Caco-2 (cell line): ENCODE results near the gene TNP1. TPM values are rescaled to one million over a fixed set of nuclear protein-coding genes. Genes with fewer than 3 reads are reported as not detected.

Experiments
- BruUV-seq: library from RNA; stranded (reverse); fragments of 400-500 nt; replicated peaks from 2 replicates; lab custom pipeline; 2021; lab: Mats Ljungman, UMichigan
- CTCF ChIA-PET: fragments of 300-600 bp; sonication (Branson Sonifier 250); formaldehyde crosslinking; loops from one replicate; lab custom pipeline; 2022; ENCODE audit warnings: antibody characterized with exemption; lab: Charles Lee
- POLR2A ChIA-PET: fragments of 300-600 bp; sonication (Branson Sonifier 250); formaldehyde crosslinking; loops from one replicate; lab custom pipeline; 2022; ENCODE audit warnings: antibody characterized with exemption; lab: Charles Lee
- DNase-seq, 2 experiments: peaks; one replicate each; pipeline versions ENCODE4 v3.0.0 to v3.0.0-alpha.2; 2020 to 2022
- H3K27me3 ChIP-seq: replicated peaks from 2 replicates; pipeline ENCODE4 v1.6.0; 2011; ENCODE audit warnings: low read length; ENCODE audit not compliant: control insufficient read depth, insufficient read depth
- H3K36me3 ChIP-seq: 2 replicates; pipeline ENCODE4 v1.5.1; 2011; ENCODE audit warnings: low read length; ENCODE audit not compliant: control insufficient read depth, insufficient read depth
- H3K4me1 ChIP-seq: fragments of 250-450 bp; sonication (Bioruptor Pico); 2 replicates; pipeline ENCODE4 v1.5.1; 2020; ENCODE audit warnings: mild to moderate bottlenecking
- H3K4me3 ChIP-seq: 2 replicates; pipeline ENCODE4 v1.5.1; 2011; ENCODE audit warnings: low read depth, mild to moderate bottlenecking, control low read depth, low read length
- H3K9me3 ChIP-seq: fragments of 250-450 bp; sonication (Bioruptor Pico); 2 replicates; pipeline ENCODE4 v1.5.1; 2020; ENCODE audit warnings: mild to moderate bottlenecking, moderate library complexity
- H3K27ac Mint-ChIP-seq: one replicate; pipeline ENCODE4 v1.8.0; 2022; ENCODE audit warnings: mixed read lengths; ENCODE audit not compliant: unreplicated experiment
- H3K27me3 Mint-ChIP-seq: one replicate; pipeline ENCODE4 v1.8.0; 2022; ENCODE audit warnings: mixed read lengths; ENCODE audit not compliant: insufficient read depth, unreplicated experiment
- H3K36me3 Mint-ChIP-seq: one replicate; pipeline ENCODE4 v1.8.0; 2022; ENCODE audit warnings: mild to moderate bottlenecking, mixed read lengths; ENCODE audit not compliant: insufficient read depth, unreplicated experiment
- H3K4me1 Mint-ChIP-seq: one replicate; pipeline ENCODE4 v1.8.0; 2022; ENCODE audit warnings: low read depth, mixed read lengths; ENCODE audit not compliant: unreplicated experiment
- H3K4me3 Mint-ChIP-seq: one replicate; pipeline ENCODE4 v1.8.0; 2022; ENCODE audit warnings: mild to moderate bottlenecking, moderate library complexity, mixed read lengths; ENCODE audit not compliant: unreplicated experiment
- H3K9me3 Mint-ChIP-seq: one replicate; pipeline ENCODE4 v1.8.0; 2022; ENCODE audit warnings: mixed read lengths; ENCODE audit not compliant: unreplicated experiment
- intact Hi-C: fragments of 100-400 bp; cut with micrococcal nuclease; formaldehyde crosslinking; loops from one replicate; pipeline ENCODE4 v1.10.0; 2022; ENCODE audit not compliant: unreplicated experiment
- total RNA-seq: library from RNA; stranded (reverse); gene quantifications from 2 replicates; pipeline ENCODE4 v1.2.3, GENCODE V29; 2022
- TF ChIP-seq, protein P1 (sequence below), 2 experiments: fragments of 200-600 bp in 1 of 2; IDR thresholded peaks; 1 replicate in 1 of 2; 2 replicates in 1 of 2; pipeline versions ENCODE4 v1.5.1 to v1.8.0; 2011 to 2022; ENCODE audit warnings: antibody characterized with exemption in 1 of 2, control low read depth in 1 of 2, inconsistent platforms in 1 of 2, low read depth in 1 of 2, low read length in 1 of 2, mild to moderate bottlenecking in 1 of 2, moderate library complexity in 1 of 2; ENCODE audit not compliant: insufficient read depth in 1 of 2, severe bottlenecking in 1 of 2, unreplicated experiment in 1 of 2

The TNP1 gene
- total RNA-seq, 1 experiment from 2014 or later: not detected

DNA sequence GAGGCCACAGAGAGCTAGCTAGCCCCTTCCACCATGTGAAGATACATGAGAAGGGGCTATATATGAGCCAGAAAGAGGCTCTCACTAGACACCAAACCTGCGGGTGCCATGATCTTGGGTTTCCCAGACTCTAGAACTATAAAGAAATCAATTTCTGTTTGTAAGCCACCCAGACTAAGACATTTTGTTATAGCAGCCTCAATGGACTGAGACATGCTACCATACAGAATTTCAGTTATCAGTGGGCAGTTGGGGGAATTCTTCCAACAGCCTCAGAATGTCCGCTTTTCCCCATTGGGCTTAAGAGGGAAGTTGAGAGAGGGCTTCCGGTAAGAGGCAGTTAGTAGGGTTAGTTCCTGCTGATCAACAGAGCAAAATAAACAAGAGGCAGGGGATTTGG, 39.2 kb downstream of the TNP1 start:
- Histone ChIP-seq H3K4me3 (no peak overlapping the region), H3K36me3 (no peaks in the 10 kb centered on the region), H3K27me3 (no peaks in the 10 kb centered on the region; the same call in 1 of the 2 replicates), H3K4me1 (no peaks in the 10 kb centered on the region), H3K9me3 (no peaks in the 10 kb centered on the region)
- ChIA-PET CTCF (no interaction called here), POLR2A (no interaction called here)
- TF ChIP-seq, protein P1, sequence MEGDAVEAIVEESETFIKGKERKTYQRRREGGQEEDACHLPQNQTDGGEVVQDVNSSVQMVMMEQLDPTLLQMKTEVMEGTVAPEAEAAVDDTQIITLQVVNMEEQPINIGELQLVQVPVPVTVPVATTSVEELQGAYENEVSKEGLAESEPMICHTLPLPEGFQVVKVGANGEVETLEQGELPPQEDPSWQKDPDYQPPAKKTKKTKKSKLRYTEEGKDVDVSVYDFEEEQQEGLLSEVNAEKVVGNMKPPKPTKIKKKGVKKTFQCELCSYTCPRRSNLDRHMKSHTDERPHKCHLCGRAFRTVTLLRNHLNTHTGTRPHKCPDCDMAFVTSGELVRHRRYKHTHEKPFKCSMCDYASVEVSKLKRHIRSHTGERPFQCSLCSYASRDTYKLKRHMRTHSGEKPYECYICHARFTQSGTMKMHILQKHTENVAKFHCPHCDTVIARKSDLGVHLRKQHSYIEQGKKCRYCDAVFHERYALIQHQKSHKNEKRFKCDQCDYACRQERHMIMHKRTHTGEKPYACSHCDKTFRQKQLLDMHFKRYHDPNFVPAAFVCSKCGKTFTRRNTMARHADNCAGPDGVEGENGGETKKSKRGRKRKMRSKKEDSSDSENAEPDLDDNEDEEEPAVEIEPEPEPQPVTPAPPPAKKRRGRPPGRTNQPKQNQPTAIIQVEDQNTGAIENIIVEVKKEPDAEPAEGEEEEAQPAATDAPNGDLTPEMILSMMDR (IDR thresholded peaks at IDR 0.05; ENCODE audit: insufficient read depth in 1 of 2, low read depth in 1 of 2, low read length in 1 of 2, severe bottlenecking in 1 of 2, unreplicated experiment in 1 of 2): no peak
- no peaks in the 10 kb centered on the region for H3K4me1 Mint-ChIP-seq
- BruUV-seq: no TSS peak
- no peak overlapping the region for H3K4me3 Mint-ChIP-seq
- no peaks in the 10 kb centered on the region for H3K36me3 Mint-ChIP-seq
- H3K27me3 Mint-ChIP-seq: peaks cover 9% of the 10 kb centered on the region
- intact Hi-C loops: no loop called here
- no peak for DNase-seq
- no peaks in the 10 kb centered on the region for H3K9me3 Mint-ChIP-seq
- H3K27ac Mint-ChIP-seq: no peak overlapping the region

DNA sequence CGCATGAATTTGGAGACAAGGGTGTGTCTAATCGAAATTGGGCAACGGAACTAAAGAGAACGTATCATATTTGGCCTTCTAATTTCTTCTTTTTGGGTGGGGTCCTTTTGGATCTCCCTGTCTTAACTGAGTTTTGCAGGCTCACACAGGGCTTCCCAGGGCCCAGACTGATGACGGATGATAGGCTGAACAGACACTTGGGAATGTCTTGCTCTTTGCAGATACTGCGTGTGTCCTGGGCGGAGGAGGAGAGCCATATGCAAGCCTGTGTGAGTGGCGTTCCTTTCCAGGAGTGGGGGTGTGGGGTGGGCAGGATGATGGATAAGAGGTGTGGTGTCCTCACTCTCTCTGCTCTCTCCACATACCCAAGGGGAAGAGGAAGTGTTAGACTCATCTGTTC, 40.1 kb downstream of the TNP1 start:
- peaks cover 6% of the 10 kb centered on the region for H3K27me3 Mint-ChIP-seq
- DNase-seq: no peak
- BruUV-seq: no TSS peak
- TF ChIP-seq, protein P1 (IDR thresholded peaks at IDR 0.05; ENCODE audit: insufficient read depth in 1 of 2, low read depth in 1 of 2, low read length in 1 of 2, severe bottlenecking in 1 of 2, unreplicated experiment in 1 of 2): no peak
- Histone ChIP-seq H3K9me3 (no peaks in the 10 kb centered on the region), H3K27me3 (no peaks in the 10 kb centered on the region; the same call in 1 of the 2 replicates), H3K36me3 (no peaks in the 10 kb centered on the region), H3K4me3 (no peak overlapping the region), H3K4me1 (no peaks in the 10 kb centered on the region)
- CTCF ChIA-PET: no interaction called here
- POLR2A ChIA-PET: no interaction called here
- intact Hi-C loops: no loop called here
- no peaks in the 10 kb centered on the region for H3K36me3 Mint-ChIP-seq
- no peak overlapping the region for H3K27ac Mint-ChIP-seq
- no peak overlapping the region for H3K4me3 Mint-ChIP-seq
- no peaks in the 10 kb centered on the region for H3K4me1 Mint-ChIP-seq
- no peaks in the 10 kb centered on the region for H3K9me3 Mint-ChIP-seq

DNA sequence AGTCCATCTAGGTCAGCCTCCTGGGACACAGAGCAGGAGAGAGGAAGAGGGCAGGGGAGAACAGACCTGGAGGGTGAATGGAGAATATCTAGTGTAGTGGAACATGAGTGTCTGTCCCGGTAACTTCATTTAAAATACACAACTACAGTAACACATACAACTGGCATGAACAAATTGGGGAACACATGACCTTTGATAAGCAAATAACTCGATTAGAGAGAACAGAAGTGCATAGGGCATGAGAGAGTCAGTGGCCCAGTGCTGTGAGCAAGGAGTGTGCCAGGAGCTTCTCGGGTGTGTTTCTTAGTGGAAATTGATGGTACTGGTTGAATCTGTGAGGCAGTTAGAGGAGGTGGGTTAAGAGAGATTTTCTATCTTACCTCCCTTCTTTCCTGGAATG, 40.8 kb downstream of the TNP1 start:
- no TSS peak for BruUV-seq
- no peaks in the 10 kb centered on the region; the same call in 1 of the 2 replicates for H3K27me3 ChIP-seq

More for the DNA sequence above, 40.8 kb downstream of the TNP1 start:
- H3K4me1 ChIP-seq: no peaks in the 10 kb centered on the region
- peaks cover 8% of the 10 kb centered on the region for H3K27me3 Mint-ChIP-seq
- POLR2A ChIA-PET: no interaction called here
- TF ChIP-seq, protein P1 (IDR thresholded peaks at IDR 0.05; ENCODE audit: insufficient read depth in 1 of 2, low read depth in 1 of 2, low read length in 1 of 2, severe bottlenecking in 1 of 2, unreplicated experiment in 1 of 2): no peak
- H3K4me1 Mint-ChIP-seq: no peaks in the 10 kb centered on the region
- intact Hi-C loops: no loop called here
- H3K36me3 ChIP-seq: no peaks in the 10 kb centered on the region
- H3K27ac Mint-ChIP-seq: no peak overlapping the region
- no peaks in the 10 kb centered on the region for H3K9me3 ChIP-seq
- no peaks in the 10 kb centered on the region for H3K36me3 Mint-ChIP-seq
- H3K4me3 Mint-ChIP-seq: no peak overlapping the region
- no peak for DNase-seq
- H3K4me3 ChIP-seq: no peak overlapping the region
- no peaks in the 10 kb centered on the region for H3K9me3 Mint-ChIP-seq
- CTCF ChIA-PET: no interaction called here
